SU-DHL-6 (cell line): ENCODE measurements around the gene NRSN2.
"Not testable (repeated sequence)": the region's sequence is repeated elsewhere in the genome, so short reads cannot be mapped to it uniquely, and the experiment has no call there.

Experiments
- H2AFZ ChIP-seq: fragments of 200-600 bp; sonication (generic); 2 replicates; pipeline ENCODE4 v1.6.1; 2014; ENCODE audit warnings: low read depth, mild to moderate bottlenecking, moderate library complexity, mixed read lengths, antibody characterized with exemption, low read length; ENCODE audit not compliant: severe bottlenecking
- H3F3A ChIP-seq: fragments of 200-600 bp; shearing (Covaris generic); 2 replicates; pipeline ENCODE4 v1.6.0; 2016; ENCODE audit warnings: antibody characterized with exemption, mild to moderate bottlenecking; ENCODE audit not compliant: insufficient read depth
- H3K27ac ChIP-seq: fragments of 200-600 bp; sonication (generic); 2 replicates; pipeline ENCODE4 v1.5.1; 2016; ENCODE audit warnings: low read depth, mild to moderate bottlenecking, low read length, moderate library complexity, mixed read lengths
- H3K27me3 ChIP-seq: fragments of 200-600 bp; sonication (generic), shearing (Covaris generic); 2 replicates; pipeline ENCODE4 v1.6.0; 2014; ENCODE audit warnings: mild to moderate bottlenecking, low read length
- H3K36me3 ChIP-seq: fragments of 200-600 bp; sonication (generic); 2 replicates; pipeline ENCODE4 v1.6.1; 2014; ENCODE audit warnings: mild to moderate bottlenecking, low read length, mixed read lengths
- H3K4me2 ChIP-seq: fragments of 300-600, 200-600 bp; shearing (Covaris generic), sonication (generic); 2 replicates; pipeline ENCODE4 v1.6.0; 2014; ENCODE audit warnings: low read length, low read depth, mild to moderate bottlenecking; ENCODE audit not compliant: poor library complexity, severe bottlenecking
- H3K4me3 ChIP-seq: fragments of 200-600 bp; sonication (generic); 2 replicates; pipeline ENCODE4 v1.5.1; 2014; ENCODE audit warnings: antibody characterized with exemption, low read length, mild to moderate bottlenecking, mixed read lengths; ENCODE audit not compliant: insufficient read depth, poor library complexity, severe bottlenecking
- H3K79me2 ChIP-seq: fragments of 200-600 bp; sonication (generic); 2 replicates; pipeline ENCODE4 v1.6.1; 2014; ENCODE audit warnings: mild to moderate bottlenecking, low read length, moderate library complexity; ENCODE audit not compliant: insufficient read depth
- H3K9ac ChIP-seq: fragments of 200-600 bp; sonication (generic); 2 replicates; pipeline ENCODE4 v1.7.0; 2014; ENCODE audit warnings: mild to moderate bottlenecking, low read length
- H3K9me2 ChIP-seq: fragments of 200-600 bp; sonication (generic); replicated peaks from 2 replicates; pipeline ENCODE4 v1.6.1; 2014; ENCODE audit warnings: low read length; ENCODE audit not compliant: insufficient read depth
- H3K9me3 ChIP-seq: fragments of 200-600 bp; sonication (generic); 2 replicates; pipeline ENCODE4 v1.6.1; 2014; ENCODE audit warnings: low read length, mixed read lengths; ENCODE audit not compliant: insufficient read depth
- H4K20me1 ChIP-seq: fragments of 200-600 bp; sonication (generic); 2 replicates; pipeline ENCODE4 v1.6.1; 2014; ENCODE audit warnings: low read depth, mild to moderate bottlenecking, antibody characterized with exemption, low read length, moderate library complexity, mixed read lengths
- EZH2phosphoT487 ChIP-seq: fragments of 200-600 bp; sonication (generic), shearing (Covaris generic); conservative IDR thresholded peaks from 2 replicates; pipeline ENCODE4 v1.6.1; 2018; ENCODE audit warnings: mild to moderate bottlenecking, antibody characterized with exemption, low read length, moderate library complexity, mixed read lengths
- TF ChIP-seq, protein P1 (sequence below): fragments of 200-600 bp; sonication (generic); IDR thresholded peaks from one replicate; pipeline ENCODE4 v1.5.1; 2017; ENCODE audit warnings: antibody characterized with exemption, mild to moderate bottlenecking, low read length, moderate library complexity; ENCODE audit not compliant: insufficient read depth, poor library complexity, severe bottlenecking

NRSN2 gene

DNA sequence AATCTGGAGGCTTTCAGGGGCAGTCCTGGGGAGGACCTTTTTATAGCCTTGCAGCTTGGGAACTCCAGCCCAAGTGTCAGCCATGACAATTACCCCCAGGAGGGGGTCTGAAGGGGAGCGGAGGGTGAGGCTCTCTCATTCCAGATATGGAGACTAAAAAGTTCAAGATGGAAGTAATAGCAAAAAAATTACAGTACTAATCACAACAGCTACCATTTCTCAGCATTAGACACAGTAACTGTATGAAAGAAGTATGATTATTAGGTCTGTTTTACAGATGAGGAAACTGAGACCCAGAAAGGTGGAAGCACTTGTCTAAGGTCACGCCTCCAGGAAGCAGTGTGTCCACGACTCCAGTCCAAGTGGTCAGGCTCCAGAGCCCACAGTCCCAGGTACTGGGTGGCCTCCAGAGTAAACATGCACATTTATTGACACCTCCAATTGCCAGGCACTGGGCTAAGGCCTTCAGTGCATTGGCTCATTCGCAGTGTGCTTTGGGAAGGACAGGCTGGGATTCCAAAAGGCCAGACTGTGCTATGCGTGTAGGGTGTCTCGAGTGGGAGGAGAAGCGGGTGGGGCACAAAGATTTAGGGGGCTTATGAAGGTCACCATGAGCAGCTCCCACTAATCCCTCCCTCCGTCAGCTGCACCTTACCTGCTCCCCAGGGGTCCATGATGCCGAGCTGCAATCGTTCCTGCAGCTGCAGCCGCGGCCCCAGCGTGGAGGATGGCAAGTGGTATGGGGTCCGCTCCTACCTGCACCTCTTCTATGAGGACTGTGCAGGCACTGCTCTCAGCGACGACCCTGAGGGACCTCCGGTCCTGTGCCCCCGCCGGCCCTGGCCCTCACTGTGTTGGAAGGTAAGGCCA is 2.3 kb downstream of the NRSN2 start:
- H3K9me2 ChIP-seq = no peaks in the 10 kb centered on the region
- no peaks in the 10 kb centered on the region for H3K9me3 ChIP-seq
- H3K27me3 ChIP-seq = no peaks in the 10 kb centered on the region
- H3K36me3 ChIP-seq = no peaks in the 10 kb centered on the region
- H3K4me3 ChIP-seq = no peak overlapping the region
- H2AFZ ChIP-seq = no peak overlapping the region
- H3F3A ChIP-seq = no peaks in the 10 kb centered on the region
- no peak overlapping the region for H3K27ac ChIP-seq
- H3K9ac ChIP-seq = no peak overlapping the region
- no peak overlapping the region for H3K4me2 ChIP-seq
- no peaks in the 10 kb centered on the region for H3K79me2 ChIP-seq
- no peaks in the 10 kb centered on the region for H4K20me1 ChIP-seq
- TF ChIP-seq, protein P1, sequence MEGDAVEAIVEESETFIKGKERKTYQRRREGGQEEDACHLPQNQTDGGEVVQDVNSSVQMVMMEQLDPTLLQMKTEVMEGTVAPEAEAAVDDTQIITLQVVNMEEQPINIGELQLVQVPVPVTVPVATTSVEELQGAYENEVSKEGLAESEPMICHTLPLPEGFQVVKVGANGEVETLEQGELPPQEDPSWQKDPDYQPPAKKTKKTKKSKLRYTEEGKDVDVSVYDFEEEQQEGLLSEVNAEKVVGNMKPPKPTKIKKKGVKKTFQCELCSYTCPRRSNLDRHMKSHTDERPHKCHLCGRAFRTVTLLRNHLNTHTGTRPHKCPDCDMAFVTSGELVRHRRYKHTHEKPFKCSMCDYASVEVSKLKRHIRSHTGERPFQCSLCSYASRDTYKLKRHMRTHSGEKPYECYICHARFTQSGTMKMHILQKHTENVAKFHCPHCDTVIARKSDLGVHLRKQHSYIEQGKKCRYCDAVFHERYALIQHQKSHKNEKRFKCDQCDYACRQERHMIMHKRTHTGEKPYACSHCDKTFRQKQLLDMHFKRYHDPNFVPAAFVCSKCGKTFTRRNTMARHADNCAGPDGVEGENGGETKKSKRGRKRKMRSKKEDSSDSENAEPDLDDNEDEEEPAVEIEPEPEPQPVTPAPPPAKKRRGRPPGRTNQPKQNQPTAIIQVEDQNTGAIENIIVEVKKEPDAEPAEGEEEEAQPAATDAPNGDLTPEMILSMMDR = no peak
- TF ChIP-seq EZH2phosphoT487 = no peak

DNA sequence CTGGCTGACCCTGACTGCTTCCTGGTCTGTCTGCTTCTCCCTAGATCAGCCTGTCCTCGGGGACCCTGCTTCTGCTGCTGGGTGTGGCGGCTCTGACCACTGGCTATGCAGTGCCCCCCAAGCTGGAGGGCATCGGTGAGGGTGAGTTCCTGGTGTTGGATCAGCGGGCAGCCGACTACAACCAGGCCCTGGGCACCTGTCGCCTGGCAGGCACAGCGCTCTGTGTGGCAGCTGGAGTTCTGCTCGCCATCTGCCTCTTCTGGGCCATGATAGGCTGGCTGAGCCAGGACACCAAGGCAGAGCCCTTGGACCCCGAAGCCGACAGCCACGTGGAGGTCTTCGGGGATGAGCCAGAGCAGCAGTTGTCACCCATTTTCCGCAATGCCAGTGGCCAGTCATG is 6.3 kb downstream of the NRSN2 start:
- Histone ChIP-seq H3K27me3 (no peaks in the 10 kb centered on the region), H4K20me1 (no peaks in the 10 kb centered on the region), H3K4me2 (no peak overlapping the region), H3K36me3 (no peaks in the 10 kb centered on the region), H3K9ac (no peak overlapping the region), H3F3A (no peaks in the 10 kb centered on the region), H3K27ac (no peak overlapping the region), H3K79me2 (no peaks in the 10 kb centered on the region), H3K9me3 (no peaks in the 10 kb centered on the region), H3K4me3 (no peak overlapping the region), H2AFZ (no peak overlapping the region), H3K9me2 (no peaks in the 10 kb centered on the region)
- TF ChIP-seq, protein P1 = no peak
- no peak for TF ChIP-seq EZH2phosphoT487

DNA sequence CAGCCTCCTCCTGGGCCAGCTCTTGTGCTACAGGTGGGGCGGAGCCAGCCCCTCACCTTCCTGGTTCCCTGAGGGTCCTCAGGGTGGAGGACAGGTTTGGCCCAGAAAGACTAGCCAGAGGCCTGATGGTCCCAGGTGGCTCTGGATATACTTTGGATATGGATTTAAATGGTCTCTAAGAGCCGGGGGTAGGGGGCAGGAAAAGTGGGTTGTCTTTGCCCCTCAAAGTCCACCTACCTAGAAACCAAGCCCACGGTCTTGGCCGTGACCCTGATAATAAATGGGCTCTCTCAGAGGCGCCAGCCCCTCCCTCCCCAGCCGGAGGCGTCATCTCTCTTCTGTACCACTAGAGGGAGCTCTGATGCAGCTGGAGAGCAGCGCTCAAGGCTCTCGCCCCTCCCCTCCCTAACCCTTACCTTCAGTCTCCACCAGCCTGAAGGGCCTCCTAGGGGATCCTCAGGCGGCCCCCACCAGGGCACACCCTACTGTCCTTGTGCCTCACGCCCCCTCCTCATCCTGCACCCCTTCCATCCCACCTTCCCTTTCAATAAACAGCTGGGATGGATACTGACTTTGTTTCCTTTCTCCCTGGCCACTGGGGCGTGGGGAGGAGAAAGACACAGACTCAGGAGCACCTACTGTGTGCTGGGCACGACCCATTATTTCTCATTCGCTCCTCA is 7.5 kb downstream of the NRSN2 start:
- Histone ChIP-seq H3K27me3 (no peaks in the 10 kb centered on the region), H3K27ac (no peak overlapping the region), H3K79me2 (no peaks in the 10 kb centered on the region), H4K20me1 (no peaks in the 10 kb centered on the region), H3K4me3 (no peak overlapping the region), H3K9me2 (no peaks in the 10 kb centered on the region), H3F3A (no peaks in the 10 kb centered on the region), H2AFZ (no peak overlapping the region), H3K4me2 (no peak overlapping the region), H3K9me3 (no peaks in the 10 kb centered on the region), H3K36me3 (no peaks in the 10 kb centered on the region), H3K9ac (no peak overlapping the region)
- TF ChIP-seq EZH2phosphoT487 = no peak
- TF ChIP-seq, protein P1 = peak; percentile 83

DNA sequence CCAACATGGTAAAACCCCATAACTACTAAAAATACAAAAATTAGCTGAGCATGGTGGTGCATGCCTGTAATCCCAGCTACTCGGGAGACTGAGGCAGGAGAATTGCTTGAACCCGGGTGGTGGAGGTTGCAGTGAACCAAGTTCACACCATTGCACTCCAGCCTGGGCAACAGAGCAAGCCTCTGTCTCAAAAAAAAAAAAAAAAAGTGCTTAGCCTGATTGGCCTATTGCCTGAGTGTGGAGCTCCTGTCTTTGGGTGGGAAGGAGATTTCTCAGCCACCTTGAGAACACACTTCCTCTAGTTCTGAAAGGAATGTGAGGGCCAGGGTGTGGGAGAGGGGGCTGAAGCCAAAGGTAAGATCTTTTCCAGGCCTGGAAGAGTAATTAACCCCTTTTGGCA is 9.2 kb downstream of the NRSN2 start:
- H3K9ac ChIP-seq, H3K9me3 ChIP-seq, H3F3A ChIP-seq, H4K20me1 ChIP-seq, H3K4me3 ChIP-seq, H3K79me2 ChIP-seq, H3K27me3 ChIP-seq, H3K4me2 ChIP-seq, H2AFZ ChIP-seq, H3K9me2 ChIP-seq, H3K36me3 ChIP-seq, H3K27ac ChIP-seq: not testable (repeated sequence)
